HG03457 (cell line): ENCODE data around the gene CCS.
"Not testable (repeated sequence)": the region's sequence is repeated elsewhere in the genome, so short reads cannot be mapped to it uniquely, and the experiment has no call there.

Experiments
- ATAC-seq: cut with Tn5 transposase; IDR thresholded peaks from one replicate; pipeline ENCODE4 v1.9.1; 2021; ENCODE audit warnings: moderate number of reproducible peaks; ENCODE audit not compliant: unreplicated experiment

CCS gene

DNA sequence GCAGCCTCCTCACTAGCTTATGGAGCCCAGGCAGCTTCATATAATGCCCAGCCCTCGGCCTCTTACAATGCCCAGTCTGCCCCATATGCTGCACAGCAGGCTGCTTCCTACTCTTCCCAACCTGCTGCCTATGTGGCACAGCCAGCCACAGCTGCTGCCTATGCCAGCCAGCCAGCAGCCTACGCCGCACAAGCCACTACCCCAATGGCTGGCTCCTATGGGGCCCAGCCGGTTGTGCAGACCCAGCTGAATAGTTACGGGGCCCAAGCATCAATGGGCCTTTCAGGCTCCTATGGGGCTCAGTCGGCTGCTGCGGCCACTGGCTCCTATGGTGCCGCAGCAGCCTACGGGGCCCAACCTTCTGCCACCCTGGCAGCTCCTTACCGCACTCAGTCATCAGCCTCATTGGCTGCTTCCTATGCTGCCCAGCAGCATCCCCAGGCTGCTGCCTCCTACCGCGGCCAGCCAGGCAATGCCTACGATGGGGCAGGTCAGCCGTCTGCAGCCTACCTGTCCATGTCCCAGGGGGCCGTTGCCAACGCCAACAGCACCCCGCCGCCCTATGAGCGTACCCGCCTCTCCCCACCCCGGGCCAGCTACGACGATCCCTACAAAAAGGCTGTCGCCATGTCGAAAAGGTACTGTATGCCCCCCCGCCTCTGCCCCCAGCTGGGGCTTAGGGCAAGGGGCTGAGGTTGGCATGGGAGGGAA lies 32.2 kb downstream of the CCS start:
- ATAC-seq: no peak

DNA sequence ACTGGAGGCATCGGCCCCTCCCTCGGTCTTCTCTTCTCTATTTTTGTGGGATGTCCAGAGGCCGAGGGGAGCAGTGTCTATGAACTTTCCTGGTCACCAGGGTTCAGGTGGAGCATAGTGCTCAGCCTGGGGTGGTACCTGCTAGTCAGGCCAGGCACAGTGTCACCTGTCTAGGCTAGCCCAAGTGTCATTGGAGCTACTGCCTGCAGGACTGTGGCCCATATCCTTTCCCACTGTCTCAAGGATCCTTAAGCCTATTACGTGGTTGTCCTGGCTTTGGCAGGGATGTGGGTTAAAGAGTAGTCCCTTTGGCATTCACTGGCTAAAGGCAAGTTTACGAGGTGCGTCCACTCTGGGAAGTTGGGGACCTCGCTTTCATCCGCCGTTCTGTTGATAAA lies 32.8 kb downstream of the CCS start:
- ATAC-seq: no peak

DNA sequence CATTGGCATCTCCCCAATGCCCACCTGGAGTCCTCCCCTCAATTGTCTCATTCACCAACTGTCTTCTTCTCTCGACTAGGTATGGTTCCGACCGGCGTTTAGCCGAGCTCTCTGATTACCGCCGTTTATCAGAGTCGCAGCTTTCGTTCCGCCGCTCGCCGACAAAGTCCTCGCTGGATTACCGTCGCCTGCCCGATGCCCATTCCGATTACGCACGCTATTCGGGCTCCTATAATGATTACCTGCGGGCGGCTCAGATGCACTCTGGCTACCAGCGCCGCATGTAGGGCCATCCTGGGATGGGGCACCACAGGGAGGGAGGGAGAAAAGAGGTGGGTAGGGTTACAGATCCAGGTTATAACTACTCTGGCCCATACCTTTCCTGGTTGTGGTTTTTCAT lies 33.4 kb downstream of the CCS start:
- ATAC-seq: no peak

DNA sequence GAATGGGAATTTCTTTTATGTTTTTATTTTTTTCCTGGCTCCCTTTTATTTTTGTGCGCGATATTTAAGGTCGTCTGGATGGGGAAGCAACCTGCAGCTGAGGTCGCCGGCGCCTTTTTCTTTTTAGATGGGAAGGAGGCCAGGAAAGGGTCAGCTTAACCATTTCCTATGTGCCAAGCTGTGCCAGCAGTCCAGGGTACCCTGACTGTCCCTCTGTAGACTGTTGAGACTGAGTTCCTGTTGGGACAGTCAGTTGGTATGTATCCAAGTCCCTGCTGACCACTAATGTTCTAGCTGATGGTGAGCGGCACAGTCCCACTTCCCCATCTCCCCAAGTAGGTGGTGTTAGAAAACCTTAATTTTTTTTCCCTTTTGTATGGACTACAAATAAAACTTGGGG lies 33.9 kb downstream of the CCS start:
- no peak for ATAC-seq

DNA sequence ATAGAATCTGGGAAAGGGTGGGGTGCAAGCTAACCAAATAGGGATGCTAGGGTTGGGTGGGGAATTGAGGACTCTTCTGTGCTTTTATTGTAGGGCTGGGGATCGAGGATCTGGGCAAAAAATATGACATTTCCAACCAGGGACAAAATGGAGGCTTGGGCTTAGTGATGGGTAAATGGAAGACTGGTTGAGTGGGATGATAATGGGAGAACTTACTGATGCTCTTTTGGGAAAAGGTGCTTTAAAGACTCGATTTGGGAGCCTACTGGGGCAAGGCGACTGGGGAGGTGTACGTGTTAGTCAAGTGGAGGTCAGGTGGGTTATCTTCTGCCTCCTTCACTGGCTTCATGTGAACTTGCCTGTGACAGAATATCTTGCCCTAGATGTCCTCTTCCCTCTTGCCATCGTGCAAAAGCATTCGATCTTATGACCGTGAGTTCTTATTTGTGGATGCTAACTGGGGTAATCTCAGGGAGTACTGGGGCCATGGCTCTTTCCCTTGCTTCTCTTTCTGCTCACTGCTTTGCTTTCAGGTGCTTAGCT lies 35.1 kb downstream of the CCS start:
- ATAC-seq: no peak

DNA sequence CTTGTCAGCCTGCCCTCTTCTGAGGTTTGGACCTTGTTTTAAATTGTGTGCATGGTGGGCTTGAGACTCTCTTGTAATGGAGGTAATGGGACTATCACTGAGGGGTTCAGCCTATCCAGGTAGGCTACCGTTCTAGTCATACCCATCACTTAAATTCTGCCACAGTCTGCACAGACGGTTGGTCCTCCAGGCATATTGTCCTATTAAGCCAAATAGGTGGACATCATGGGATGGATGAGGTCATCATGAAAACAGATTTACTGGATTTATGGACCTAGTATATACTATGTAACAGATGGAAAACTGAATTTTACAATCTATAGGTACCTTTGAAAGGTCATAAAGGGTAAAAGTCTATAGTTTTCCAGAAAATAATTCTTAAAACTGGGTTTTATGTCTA lies 36.4 kb downstream of the CCS start:
- ATAC-seq: no peak

DNA sequence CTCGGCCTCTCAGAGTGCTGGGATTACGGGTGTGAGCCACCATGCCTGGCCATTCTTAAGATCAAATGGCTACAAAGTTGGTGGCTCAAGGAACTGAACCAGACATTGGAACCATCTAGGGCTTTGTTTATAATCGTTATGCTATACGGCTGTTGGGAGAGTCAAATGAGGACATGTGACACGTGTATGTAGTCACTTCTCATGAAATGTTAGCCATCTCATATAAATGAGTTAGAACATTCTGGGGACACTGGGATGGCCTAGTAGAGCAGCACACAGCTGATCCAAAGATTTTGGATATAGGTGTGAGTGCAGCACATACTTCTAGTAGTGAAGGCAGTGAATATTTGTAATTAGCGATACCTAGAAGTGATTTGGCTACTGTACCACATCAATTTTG lies 38.9 kb downstream of the CCS start:
- ATAC-seq: no peak

DNA sequence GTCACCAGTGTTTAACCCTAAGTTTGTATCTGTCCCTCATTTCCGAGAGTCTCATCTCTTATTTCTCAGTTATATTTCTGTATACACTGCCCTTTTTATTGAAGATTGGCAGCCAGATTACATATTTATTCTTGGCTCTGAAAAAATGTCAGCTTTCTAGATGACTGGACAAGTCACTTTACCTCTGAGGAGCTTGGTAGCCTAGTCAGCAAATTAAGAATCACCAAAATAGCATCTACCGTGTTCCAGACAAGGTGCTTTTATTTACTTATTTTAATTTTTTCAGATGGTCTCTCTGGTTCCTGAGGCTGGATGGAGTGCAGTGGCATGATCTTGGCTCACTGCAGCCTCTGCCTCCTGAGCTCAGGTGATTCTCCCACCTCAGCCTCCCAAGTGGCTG lies 40.0 kb downstream of the CCS start:
- no peak for ATAC-seq

DNA sequence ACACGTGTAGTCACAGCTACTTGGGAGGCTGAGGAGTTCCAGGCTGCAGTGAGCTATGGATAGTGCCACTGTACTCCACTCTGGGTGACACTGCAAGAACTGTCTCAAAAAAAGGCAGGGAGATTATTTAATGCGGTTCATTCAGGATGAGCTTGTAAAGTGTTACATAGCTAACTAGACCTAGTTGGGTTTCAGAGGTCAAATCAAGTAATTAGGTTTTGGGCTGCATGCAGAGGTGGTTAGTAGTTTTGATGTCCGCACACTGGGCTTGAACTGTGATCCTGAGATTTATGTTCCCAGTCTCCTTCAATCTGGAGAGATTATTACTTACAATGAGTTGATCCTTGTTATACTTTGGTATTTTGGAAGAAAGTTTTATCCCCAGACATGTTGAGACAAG lies 43.4 kb downstream of the CCS start:
- no peak for ATAC-seq

DNA sequence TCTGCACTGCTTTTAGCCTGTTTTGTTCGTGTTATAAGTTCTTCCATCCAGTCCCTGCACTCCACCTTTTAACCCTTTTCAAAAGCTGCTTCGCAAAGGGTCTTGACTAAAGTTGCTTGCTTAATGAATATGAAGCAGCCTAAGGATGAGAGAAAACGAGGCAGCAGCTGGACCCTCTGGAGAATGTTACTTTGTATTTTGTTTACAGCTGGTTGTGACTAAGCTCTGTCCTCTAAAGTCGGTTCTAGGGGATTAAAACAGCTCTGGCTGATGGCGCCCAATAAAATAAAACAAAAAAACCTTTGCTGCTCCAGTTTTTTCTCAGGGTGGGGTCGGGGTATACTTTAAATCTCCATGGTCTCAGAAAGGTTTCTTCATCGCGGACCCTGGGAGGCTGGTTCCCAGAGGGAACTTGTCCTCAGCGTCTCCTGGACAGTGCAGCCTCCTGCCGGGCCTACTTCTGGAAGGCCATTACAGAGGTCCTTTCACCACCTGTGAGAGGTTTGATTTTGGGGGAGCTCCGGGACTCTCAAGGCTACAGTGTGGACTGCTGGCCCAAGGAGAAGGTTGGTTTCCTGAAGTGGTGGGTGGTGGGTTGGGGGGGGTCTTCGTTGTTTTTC lies 44.7 kb downstream of the CCS start:
- ATAC-seq: no peak

DNA sequence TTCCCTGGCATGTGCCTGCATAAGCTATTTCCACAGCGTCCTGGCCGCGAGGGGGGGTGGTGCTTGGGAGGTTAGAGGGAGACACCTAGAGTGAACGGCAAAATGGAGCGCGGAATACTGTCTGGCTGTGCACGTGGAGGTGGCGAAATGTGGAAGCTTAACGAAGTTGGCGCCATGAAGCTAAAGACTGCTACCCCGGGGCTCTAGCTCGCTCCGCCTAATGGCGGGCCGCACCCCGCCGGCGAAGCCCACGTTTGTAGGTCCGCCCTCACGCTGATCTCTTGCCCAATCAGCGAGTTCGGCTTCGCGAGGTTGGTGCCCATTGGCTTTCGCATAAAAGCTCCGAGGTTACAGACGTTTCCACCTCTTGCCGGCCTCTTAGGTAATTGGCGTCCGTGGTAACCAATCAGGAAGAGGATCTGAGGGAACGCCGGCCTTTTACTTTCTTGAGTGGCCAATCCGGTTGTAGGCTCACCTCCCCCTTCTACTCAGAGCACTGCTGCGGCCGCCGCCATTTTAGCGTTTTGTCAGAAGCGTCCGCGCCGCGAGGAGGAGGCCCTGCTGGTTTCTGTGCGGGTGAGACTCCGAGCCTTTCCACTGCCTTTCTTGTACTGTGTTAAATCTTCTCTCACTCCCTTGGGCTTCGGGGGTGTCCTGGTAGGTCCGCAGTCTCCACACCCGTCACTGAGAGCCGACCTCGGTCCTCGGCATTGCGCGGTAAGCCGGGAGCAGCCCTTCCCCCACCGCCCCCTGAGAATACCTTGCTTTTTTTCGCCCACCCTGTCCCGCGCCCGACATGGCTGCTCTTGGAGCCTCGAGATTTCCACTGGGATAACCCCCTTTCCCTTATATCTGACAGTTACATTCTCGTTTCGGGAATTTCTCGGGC lies 45.4 kb downstream of the CCS start, which contains the start of gene RBM4:
RBM4 (plus strand) TSS at position 527 of the 889 bp plus-strand sequence. CDS start 1,009 bp downstream, outside the sequence.
- peak; percentile 88 for ATAC-seq

DNA sequence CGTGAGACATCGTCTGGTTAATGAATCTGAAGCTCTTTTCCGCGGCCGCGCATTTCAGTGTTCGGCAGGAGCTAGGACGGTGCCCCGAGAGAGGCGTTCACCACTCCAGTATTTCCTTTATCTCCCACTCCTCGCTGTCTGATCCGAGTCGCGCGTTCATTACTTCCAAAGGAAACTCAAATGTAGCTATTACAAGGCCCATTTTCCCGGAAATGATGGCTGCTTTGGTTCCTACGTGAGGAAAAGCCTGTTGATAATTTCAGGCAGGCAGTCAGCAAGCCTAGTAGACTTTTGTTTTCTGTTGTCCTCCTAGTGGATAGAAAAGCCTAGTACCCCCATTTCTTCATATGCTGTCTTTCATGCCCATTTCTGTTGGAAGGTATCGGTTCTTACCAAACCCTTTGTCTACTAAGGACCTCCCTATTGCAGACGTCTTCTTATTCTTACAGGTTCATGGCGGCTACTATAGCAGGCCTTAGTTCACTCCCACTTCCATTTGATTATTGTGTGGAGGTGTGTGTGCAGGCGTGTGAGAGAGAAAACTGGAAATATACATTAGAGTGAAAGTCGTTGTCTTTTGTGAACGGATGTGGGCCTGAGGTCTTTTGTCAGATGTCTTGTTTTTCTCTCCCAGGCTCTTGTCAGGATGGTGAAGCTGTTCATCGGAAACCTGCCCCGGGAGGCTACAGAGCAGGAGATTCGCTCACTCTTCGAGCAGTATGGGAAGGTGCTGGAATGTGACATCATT lies 46.3 kb downstream of the CCS start:
- ATAC-seq: no peak

DNA sequence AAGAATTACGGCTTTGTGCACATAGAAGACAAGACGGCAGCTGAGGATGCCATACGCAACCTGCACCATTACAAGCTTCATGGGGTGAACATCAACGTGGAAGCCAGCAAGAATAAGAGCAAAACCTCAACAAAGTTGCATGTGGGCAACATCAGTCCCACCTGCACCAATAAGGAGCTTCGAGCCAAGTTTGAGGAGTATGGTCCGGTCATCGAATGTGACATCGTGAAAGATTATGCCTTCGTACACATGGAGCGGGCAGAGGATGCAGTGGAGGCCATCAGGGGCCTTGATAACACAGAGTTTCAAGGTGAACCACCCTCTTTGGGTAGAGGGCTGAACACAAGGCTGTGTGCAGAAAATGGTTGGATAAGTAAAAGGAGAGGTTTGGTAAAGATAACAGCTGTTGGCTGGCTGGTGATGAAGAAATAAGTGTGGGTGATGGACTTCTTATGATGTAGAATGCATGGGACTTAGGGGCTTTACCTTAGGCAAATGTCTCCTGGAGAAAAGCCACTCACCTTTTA lies 46.9 kb downstream of the CCS start:
- ATAC-seq: not testable (repeated sequence)

DNA sequence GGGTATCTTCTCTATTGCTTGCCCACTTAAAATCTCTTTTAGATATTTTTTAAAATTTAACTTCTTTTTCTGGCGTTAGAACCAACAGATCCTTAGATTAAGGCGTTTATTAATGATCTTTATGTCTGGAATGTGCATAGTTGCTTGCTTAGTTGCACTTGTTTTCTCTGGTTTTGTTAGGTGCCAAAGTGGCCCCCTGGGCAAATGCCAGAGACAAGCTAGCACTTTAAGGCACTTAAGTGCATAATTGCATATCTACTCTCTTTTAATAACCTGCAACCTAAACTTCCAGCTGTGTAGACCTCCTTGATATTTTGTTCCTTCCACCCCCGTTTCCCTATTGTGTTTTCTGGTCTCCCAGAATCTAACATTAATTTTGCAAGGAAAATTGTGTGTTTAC lies 48.8 kb downstream of the CCS start:
- ATAC-seq: no peak

DNA sequence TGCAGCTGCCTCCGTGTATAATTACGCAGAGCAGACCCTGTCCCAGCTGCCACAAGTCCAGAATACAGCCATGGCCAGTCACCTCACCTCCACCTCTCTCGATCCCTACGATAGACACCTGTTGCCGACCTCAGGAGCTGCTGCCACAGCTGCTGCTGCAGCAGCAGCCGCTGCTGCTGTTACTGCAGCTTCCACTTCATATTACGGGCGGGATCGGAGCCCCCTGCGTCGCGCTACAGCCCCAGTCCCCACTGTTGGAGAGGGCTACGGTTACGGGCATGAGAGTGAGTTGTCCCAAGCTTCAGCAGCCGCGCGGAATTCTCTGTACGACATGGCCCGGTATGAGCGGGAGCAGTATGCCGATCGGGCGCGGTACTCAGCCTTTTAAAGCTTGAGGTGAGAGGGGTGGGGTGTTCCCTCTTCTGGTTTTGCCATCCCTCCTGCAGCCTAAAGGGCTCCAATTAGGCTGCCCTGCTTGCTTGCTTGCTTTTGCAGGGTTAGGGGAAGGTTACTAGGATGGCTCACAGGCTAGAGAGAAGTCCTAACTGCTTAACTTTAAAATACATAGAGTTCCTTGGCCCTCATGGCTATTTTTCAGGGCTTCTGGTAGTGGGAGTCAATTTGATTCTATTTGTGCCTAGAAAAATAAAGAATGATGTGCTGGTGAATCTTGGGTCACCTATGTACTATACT lies 50.9 kb downstream of the CCS start:
- ATAC-seq: no peak

DNA sequence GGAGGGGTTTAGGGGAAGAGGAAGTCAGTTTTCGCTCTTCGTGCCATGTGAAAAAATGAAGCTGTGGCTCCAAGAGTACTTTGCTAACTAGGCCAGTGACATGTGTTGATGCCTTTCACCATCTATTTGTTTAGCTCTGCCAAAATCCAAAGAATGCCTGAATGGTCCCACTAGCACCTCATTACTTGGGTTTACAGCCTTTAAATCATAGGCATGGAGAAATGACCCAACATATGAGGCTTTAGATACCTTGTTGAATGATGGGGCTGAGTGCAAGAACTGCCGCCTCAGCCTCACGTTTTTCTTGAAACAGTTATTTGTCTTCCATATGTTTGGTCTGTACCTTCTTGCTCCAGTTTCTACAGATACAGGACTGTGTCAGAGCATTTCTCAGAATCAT lies 53.8 kb downstream of the CCS start:
- ATAC-seq: no peak

DNA sequence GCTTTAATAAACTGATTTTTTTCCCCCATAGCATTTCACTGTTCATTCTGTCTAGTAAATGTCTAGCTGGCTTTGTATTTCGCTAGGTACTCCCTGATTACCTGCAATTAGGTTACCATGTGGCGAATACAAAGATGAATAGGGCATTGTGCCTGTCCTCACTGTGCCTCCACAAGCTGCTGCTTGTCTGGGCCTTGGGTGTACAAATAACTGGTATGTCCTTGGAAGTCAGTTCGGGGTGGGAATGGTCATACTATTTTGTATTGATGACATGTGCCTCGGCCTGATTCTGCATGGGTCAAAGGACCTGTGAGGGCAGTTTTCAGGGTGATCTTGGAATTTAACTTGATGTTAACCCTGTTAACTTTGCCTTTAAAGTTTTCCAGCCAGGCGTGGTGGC lies 56.9 kb downstream of the CCS start:
- ATAC-seq: no peak

DNA sequence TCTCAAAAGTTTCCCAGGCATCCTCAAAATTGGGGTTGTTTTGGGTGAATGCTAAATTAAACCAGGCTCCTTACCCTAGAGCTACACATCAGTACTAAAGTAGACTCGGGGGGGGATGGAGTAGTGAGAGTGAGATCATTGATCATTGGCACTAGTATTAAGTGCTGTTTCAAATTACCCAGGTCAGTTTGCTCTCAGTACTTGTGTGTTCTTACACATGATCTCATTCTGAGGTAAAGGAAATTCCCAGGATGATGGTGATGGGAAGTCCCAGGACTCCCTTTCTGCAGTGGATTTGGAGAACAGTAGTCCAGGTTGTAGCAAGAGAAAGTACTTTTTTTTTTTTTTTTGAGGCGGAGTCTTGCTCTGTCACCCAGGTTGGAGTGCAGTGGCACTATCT lies 58.0 kb downstream of the CCS start:
- ATAC-seq: no peak

DNA sequence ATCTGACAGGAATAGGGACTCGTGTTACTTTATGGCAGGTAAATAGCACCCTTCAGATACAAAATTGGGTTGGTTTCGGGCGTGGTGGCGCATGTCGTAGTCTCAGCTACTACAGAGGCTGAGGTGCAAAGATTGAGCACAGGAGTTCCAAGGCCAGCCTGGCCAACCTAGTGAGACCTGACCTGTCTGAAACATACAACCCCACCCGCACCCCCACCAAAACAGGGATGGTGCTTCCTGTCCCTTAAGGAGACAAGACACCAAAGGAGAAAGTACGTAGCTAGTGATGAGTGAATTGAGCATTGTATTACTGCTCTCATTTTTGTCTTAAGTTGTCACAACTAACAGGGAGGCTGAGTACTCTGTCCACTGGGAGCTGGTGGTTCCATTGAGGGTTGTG lies 59.7 kb downstream of the CCS start:
- no peak for ATAC-seq

DNA sequence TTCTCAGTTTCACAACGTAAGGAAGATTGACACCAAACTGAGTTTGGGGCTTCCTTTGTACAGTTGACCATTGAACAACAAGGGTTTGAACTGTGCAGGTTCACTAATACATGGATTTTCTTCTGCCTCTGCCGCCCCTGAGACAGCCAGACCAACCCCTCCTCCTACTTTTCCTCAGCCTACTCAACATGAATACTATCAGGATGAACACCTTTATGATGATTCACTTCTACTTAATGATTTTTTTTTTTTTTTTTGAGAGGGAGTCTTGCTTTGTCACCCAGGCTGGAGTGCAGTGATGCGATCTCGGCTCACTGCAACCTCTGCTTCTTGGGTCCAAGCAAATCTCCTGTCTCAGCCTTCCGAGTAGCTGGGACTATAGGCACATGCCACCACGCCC lies 60.1 kb downstream of the CCS start:
- ATAC-seq: no peak
